WTC11 (cell line): Measurements from ENCODE around the gene ARV1. TPM values are rescaled to one million over a fixed set of nuclear protein-coding genes. Genes with fewer than 3 reads are reported as not detected.
"Not testable (repeated sequence)": the region's sequence is repeated elsewhere in the genome, so short reads cannot be mapped to it uniquely, and the experiment has no call there.

Experiments
- ATAC-seq: fragments of 200-7000 bp; cut with Tn5 transposase; 2 replicates; pipeline ENCODE4 v1.10.0; 2021; ENCODE audit warnings: mild to moderate bottlenecking, moderate library complexity
- CTCF ChIA-PET: fragments of 300-600 bp; sonication (Branson Sonifier 250); formaldehyde crosslinking; loops from one replicate; lab custom pipeline; 2021; ENCODE audit warnings: antibody characterized with exemption; lab: Charles Lee
- POLR2A ChIA-PET: fragments of 350-600 bp; sonication (Branson Sonifier 250); formaldehyde crosslinking; loops from one replicate; lab custom pipeline; 2021; ENCODE audit warnings: antibody characterized with exemption; lab: Charles Lee
- DNase-seq: peaks from one replicate; pipeline ENCODE4 v3.0.0; 2021; ENCODE audit warnings: low spot score
- H3K27ac Mint-ChIP-seq: 2 replicates; pipeline ENCODE4 v1.8.0; 2021; ENCODE audit warnings: mixed read lengths
- H3K27me3 Mint-ChIP-seq: 2 replicates; pipeline ENCODE4 v1.8.0; 2021; ENCODE audit warnings: low read depth, mild to moderate bottlenecking, moderate library complexity, mixed read lengths
- H3K36me3 Mint-ChIP-seq: 2 replicates; pipeline ENCODE4 v1.8.0; 2021; ENCODE audit warnings: mixed read lengths
- H3K4me1 Mint-ChIP-seq: 2 replicates; pipeline ENCODE4 v1.8.0; 2022; ENCODE audit warnings: mixed read lengths
- H3K4me3 Mint-ChIP-seq: 2 replicates; pipeline ENCODE4 v1.8.0; 2021; ENCODE audit warnings: mild to moderate bottlenecking, moderate library complexity, mixed read lengths
- H3K9me3 Mint-ChIP-seq: 2 replicates; pipeline ENCODE4 v1.8.0; 2021; ENCODE audit warnings: mixed read lengths
- ATF2 ChIP-seq: sonication (generic); formaldehyde crosslinking; IDR thresholded peaks from 2 replicates; pipeline ENCODE4 v1.8.1; 2022; ENCODE audit warnings: low read depth, missing genetic modification reagents, borderline replicate concordance
- ETV6 ChIP-seq: sonication (generic); formaldehyde crosslinking; IDR thresholded peaks from 2 replicates; pipeline ENCODE4 v1.8.1; 2022; ENCODE audit warnings: mild to moderate bottlenecking, missing genetic modification reagents
- FOXJ3 ChIP-seq: sonication (generic); formaldehyde crosslinking; IDR thresholded peaks from 2 replicates; pipeline ENCODE4 v1.9.0; 2021; ENCODE audit warnings: missing genetic modification reagents, mild to moderate bottlenecking, borderline replicate concordance
- FOXP1 ChIP-seq: sonication (generic); formaldehyde crosslinking; IDR thresholded peaks from 2 replicates; pipeline ENCODE4 v1.8.0; 2022; ENCODE audit warnings: missing genetic modification reagents, mild to moderate bottlenecking, moderate library complexity, borderline replicate concordance
- HMGXB4 ChIP-seq: sonication (generic); formaldehyde crosslinking; IDR thresholded peaks from 2 replicates; pipeline ENCODE4 v1.8.1; 2023; ENCODE audit warnings: mild to moderate bottlenecking, moderate library complexity, missing genetic modification reagents
- JAZF1 ChIP-seq: fragments of 250-450 bp; sonication (Bioruptor Pico); IDR thresholded peaks from 2 replicates; pipeline ENCODE4 v1.9.0; 2021; ENCODE audit warnings: moderate library complexity, mild to moderate bottlenecking, inconsistent platforms
- JUN ChIP-seq: sonication (generic); formaldehyde crosslinking; IDR thresholded peaks from 2 replicates; pipeline ENCODE4 v1.8.0; 2023; ENCODE audit warnings: mild to moderate bottlenecking, missing genetic modification reagents
- KAT7 ChIP-seq: sonication (generic); formaldehyde crosslinking; IDR thresholded peaks from 2 replicates; pipeline ENCODE4 v1.8.1; 2023; ENCODE audit warnings: missing genetic modification reagents, mild to moderate bottlenecking, borderline replicate concordance
- MLX ChIP-seq: sonication (generic); formaldehyde crosslinking; IDR thresholded peaks from 2 replicates; pipeline ENCODE4 v1.8.1; 2023; ENCODE audit warnings: mild to moderate bottlenecking, missing genetic modification reagents, moderate library complexity
- NFE2L1 ChIP-seq: sonication (generic); formaldehyde crosslinking; IDR thresholded peaks from 2 replicates; pipeline ENCODE4 v1.8.1; 2023; ENCODE audit warnings: missing genetic modification reagents
- NR3C1 ChIP-seq: sonication (generic); formaldehyde crosslinking; conservative IDR thresholded peaks from 2 replicates; pipeline ENCODE4 v1.8.1; 2023; ENCODE audit warnings: low read depth, mild to moderate bottlenecking, missing genetic modification reagents
- RELA ChIP-seq: sonication (generic); formaldehyde crosslinking; IDR thresholded peaks from 2 replicates; pipeline ENCODE4 v1.8.1; 2022; ENCODE audit warnings: missing genetic modification reagents, mild to moderate bottlenecking, borderline replicate concordance
- USF2 ChIP-seq: sonication (generic); formaldehyde crosslinking; IDR thresholded peaks from 2 replicates; pipeline ENCODE4 v1.8.1; 2023; ENCODE audit warnings: mild to moderate bottlenecking, missing genetic modification reagents, moderate library complexity
- total RNA-seq: library from RNA; stranded (reverse); gene quantifications from 3 replicates; pipeline ENCODE4 v1.2.3, GENCODE V29; 2021
- TF ChIP-seq, protein P1 (sequence below): fragments of 250-450 bp; sonication (Bioruptor Pico); IDR thresholded peaks from 2 replicates; pipeline ENCODE4 v1.9.0; 2021; ENCODE audit warnings: mild to moderate bottlenecking, borderline replicate concordance
- TF ChIP-seq, protein P2 (sequence below): fragments of 200-600 bp; IDR thresholded peaks from 2 replicates; pipeline ENCODE4 v1.8.0; 2022; ENCODE audit warnings: antibody characterized with exemption
- TF ChIP-seq, protein P3 (sequence below): sonication (generic); formaldehyde crosslinking; conservative IDR thresholded peaks from 2 replicates; pipeline ENCODE4 v1.8.1; 2022; ENCODE audit warnings: mild to moderate bottlenecking, missing genetic modification reagents

ARV1 gene
- total RNA-seq, 1 experiment from 2014 or later = 9.1 TPM

DNA sequence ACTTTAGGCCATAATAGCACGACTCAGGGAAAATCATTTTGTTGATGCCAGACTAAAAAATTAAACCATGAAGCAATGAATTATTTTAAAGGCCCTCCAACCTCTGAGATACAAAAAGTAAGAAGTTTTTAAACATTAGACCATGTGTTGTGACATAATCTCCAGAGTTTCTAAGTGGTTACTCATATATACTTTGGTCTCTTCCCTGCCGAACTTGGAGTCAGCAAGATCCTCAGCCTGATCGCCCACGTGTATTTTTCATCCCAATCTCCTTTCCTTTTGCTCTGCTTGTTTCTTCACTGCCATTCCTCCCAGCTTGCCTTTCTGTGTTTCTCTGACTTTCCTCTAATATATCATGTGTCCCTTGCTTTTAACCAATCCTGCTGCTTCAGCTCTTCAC lies 3.8 kb downstream of the ARV1 start:
- H3K27me3 Mint-ChIP-seq = peaks cover 2% of the 10 kb centered on the region
- CTCF ChIA-PET = no interaction called here
- peaks cover 22% of the 10 kb centered on the region for H3K4me1 Mint-ChIP-seq
- POLR2A ChIA-PET = no interaction called here
- ATAC-seq = no peak
- H3K9me3 Mint-ChIP-seq = no peaks in the 10 kb centered on the region
- TF ChIP-seq, protein P1, sequence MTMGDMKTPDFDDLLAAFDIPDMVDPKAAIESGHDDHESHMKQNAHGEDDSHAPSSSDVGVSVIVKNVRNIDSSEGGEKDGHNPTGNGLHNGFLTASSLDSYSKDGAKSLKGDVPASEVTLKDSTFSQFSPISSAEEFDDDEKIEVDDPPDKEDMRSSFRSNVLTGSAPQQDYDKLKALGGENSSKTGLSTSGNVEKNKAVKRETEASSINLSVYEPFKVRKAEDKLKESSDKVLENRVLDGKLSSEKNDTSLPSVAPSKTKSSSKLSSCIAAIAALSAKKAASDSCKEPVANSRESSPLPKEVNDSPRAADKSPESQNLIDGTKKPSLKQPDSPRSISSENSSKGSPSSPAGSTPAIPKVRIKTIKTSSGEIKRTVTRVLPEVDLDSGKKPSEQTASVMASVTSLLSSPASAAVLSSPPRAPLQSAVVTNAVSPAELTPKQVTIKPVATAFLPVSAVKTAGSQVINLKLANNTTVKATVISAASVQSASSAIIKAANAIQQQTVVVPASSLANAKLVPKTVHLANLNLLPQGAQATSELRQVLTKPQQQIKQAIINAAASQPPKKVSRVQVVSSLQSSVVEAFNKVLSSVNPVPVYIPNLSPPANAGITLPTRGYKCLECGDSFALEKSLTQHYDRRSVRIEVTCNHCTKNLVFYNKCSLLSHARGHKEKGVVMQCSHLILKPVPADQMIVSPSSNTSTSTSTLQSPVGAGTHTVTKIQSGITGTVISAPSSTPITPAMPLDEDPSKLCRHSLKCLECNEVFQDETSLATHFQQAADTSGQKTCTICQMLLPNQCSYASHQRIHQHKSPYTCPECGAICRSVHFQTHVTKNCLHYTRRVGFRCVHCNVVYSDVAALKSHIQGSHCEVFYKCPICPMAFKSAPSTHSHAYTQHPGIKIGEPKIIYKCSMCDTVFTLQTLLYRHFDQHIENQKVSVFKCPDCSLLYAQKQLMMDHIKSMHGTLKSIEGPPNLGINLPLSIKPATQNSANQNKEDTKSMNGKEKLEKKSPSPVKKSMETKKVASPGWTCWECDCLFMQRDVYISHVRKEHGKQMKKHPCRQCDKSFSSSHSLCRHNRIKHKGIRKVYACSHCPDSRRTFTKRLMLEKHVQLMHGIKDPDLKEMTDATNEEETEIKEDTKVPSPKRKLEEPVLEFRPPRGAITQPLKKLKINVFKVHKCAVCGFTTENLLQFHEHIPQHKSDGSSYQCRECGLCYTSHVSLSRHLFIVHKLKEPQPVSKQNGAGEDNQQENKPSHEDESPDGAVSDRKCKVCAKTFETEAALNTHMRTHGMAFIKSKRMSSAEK (CRISPR knock-in tag) = no peak
- TF ChIP-seq RELA (CRISPR knock-in tag) (no peak), MLX (CRISPR knock-in tag) (no peak)
- no peak overlapping the region for H3K4me3 Mint-ChIP-seq
- no peak for DNase-seq
- peaks cover 8% of the 10 kb centered on the region for H3K36me3 Mint-ChIP-seq
- H3K27ac Mint-ChIP-seq = no peak overlapping the region

GRCh38 chr1:230983811-230984210 lies 4.9 kb downstream of the ARV1 start:
- Mint-ChIP-seq H3K27ac (no peak overlapping the region), H3K36me3 (peaks cover 8% of the 10 kb centered on the region), H3K4me3 (no peak overlapping the region), H3K4me1 (peaks cover 21% of the 10 kb centered on the region), H3K9me3 (no peaks in the 10 kb centered on the region), H3K27me3 (no peaks in the 10 kb centered on the region)
- no peak for DNase-seq
- no peak for TF ChIP-seq ETV6 (CRISPR knock-in tag)
- no peak for TF ChIP-seq FOXP1 (CRISPR knock-in tag)
- TF ChIP-seq, protein P2, sequence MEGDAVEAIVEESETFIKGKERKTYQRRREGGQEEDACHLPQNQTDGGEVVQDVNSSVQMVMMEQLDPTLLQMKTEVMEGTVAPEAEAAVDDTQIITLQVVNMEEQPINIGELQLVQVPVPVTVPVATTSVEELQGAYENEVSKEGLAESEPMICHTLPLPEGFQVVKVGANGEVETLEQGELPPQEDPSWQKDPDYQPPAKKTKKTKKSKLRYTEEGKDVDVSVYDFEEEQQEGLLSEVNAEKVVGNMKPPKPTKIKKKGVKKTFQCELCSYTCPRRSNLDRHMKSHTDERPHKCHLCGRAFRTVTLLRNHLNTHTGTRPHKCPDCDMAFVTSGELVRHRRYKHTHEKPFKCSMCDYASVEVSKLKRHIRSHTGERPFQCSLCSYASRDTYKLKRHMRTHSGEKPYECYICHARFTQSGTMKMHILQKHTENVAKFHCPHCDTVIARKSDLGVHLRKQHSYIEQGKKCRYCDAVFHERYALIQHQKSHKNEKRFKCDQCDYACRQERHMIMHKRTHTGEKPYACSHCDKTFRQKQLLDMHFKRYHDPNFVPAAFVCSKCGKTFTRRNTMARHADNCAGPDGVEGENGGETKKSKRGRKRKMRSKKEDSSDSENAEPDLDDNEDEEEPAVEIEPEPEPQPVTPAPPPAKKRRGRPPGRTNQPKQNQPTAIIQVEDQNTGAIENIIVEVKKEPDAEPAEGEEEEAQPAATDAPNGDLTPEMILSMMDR = no peak
- no peak for TF ChIP-seq JAZF1 (CRISPR knock-in tag)
- TF ChIP-seq NFE2L1 (CRISPR knock-in tag) = no peak
- TF ChIP-seq, protein P3, sequence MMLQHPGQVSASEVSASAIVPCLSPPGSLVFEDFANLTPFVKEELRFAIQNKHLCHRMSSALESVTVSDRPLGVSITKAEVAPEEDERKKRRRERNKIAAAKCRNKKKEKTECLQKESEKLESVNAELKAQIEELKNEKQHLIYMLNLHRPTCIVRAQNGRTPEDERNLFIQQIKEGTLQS (CRISPR knock-in tag) = no peak
- no peak for TF ChIP-seq ATF2 (CRISPR knock-in tag)
- TF ChIP-seq FOXJ3 (CRISPR knock-in tag) = no peak
- TF ChIP-seq JUN (CRISPR knock-in tag) = no peak
- TF ChIP-seq KAT7 = no peak
- no peak for TF ChIP-seq HMGXB4 (CRISPR knock-in tag)
- TF ChIP-seq NR3C1 (CRISPR knock-in tag) = no peak
- no peak for TF ChIP-seq USF2
- ChIA-PET POLR2A (no interaction called here), CTCF (no interaction called here)
- no peak for ATAC-seq

- H3K27me3 Mint-ChIP-seq, POLR2A ChIA-PET, H3K27ac Mint-ChIP-seq, DNase-seq, H3K9me3 Mint-ChIP-seq, H3K36me3 Mint-ChIP-seq, H3K4me3 Mint-ChIP-seq: not testable (repeated sequence)
- ATAC-seq = peak; percentile 66
- CTCF ChIA-PET = interaction anchor here (1.0 kb wide), 1 partner anchor 107 kb away, joined by 3 read pairs; no protein-coding TSS in a partner anchor
- peaks cover 14% of the 10 kb centered on the region for H3K4me1 Mint-ChIP-seq
These were observed 6.0 kb downstream of the ARV1 start for GRCh38 chr1:230984622-230985515.
